ENCODE data around the gene NAPG. TPM values are rescaled to one million over a fixed set of nuclear protein-coding genes. Genes with fewer than 3 reads are reported as not detected.

NAPG gene
- total and polyA plus RNA-seq, 10 donors: 8.9 to 44.8 (median 31.4) TPM

DNA sequence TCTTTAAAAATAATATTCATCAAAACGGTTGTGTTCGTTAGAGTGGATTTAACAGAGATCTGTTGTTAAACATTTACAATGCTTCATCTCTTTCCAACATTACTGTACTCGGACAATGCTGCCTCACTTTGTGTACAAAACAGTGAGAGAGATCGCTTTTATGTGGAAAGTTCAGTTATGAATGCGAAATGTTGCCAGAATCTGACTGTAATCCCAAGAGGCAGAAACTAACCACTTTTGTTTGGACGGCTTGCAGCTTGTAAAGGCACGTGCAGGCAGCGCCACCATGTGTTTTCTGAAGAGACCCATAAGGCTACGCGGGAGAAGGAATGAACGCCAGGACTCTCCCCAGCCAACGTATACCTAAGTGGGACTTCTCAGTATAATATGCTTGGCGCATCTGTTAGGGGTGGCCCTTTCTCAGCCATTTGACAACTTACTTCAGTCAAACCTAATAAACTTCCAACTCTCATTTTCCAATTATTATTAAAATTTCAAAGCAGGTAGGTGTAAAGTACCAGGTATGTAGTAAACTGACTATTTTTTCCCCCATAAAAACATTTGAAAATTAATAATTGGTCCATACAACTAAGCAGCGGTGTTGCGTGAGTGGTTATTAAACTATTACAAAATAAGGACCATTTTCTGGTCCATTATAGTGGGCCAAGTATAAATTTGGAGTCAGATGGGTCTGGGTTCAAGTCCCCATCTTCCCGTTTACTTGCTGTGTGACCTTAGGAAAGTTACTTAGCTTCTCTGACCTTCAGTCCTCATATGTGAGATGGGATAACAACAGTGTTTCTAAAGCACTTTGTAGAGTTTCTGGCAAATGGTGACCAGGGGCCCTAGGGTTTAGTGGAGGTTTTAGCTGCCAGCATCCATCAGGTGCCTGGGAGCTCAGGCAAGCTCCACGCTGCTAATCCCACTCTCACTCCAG is 5.6 kb upstream of the NAPG start:
- DNase-seq: peak; percentile 89
- Histone ChIP-seq H3K27ac (no peak overlapping the region), H3K36me3 (no peaks in the 10 kb centered on the region), H3K27me3 (replicated peaks in 1 of 7) (peaks cover 0 to 24% (median 0%) of the 10 kb centered on the region in 7 donors), H3K4me1 (peaks cover 5 to 31% (median 24%) of the 10 kb centered on the region in 6 donors), H3K9me3 (peaks cover 0 to 5% (median 0%) of the 10 kb centered on the region in 8 donors), H3K4me3 (no peak overlapping the region)
- TF ChIP-seq, protein P1, sequence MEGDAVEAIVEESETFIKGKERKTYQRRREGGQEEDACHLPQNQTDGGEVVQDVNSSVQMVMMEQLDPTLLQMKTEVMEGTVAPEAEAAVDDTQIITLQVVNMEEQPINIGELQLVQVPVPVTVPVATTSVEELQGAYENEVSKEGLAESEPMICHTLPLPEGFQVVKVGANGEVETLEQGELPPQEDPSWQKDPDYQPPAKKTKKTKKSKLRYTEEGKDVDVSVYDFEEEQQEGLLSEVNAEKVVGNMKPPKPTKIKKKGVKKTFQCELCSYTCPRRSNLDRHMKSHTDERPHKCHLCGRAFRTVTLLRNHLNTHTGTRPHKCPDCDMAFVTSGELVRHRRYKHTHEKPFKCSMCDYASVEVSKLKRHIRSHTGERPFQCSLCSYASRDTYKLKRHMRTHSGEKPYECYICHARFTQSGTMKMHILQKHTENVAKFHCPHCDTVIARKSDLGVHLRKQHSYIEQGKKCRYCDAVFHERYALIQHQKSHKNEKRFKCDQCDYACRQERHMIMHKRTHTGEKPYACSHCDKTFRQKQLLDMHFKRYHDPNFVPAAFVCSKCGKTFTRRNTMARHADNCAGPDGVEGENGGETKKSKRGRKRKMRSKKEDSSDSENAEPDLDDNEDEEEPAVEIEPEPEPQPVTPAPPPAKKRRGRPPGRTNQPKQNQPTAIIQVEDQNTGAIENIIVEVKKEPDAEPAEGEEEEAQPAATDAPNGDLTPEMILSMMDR (IDR thresholded peaks at IDR 0.05 in 8 of 11, conservative IDR thresholded peaks at IDR 0.05 in 3 of 11): peak; percentile 43 to 81 (median 68)
- peak in 1 of 3 donors; percentile 26 for TF ChIP-seq POLR2AphosphoS5 (IDR thresholded peaks at IDR 0.05)
- TF ChIP-seq POLR2A (IDR thresholded peaks at IDR 0.05): no peak
- intact Hi-C loops (cut with DNase I; ENCODE audit: low total_unique reads): loop anchor here (2.0 to 5.0 kb wide), 2 partner anchors 488 to 549 kb away; no protein-coding TSS in a partner anchor
- WGBS, 5 donors: 26 to 31% (median 30%) methylated on average over 17 of the region's 17 CpGs

DNA sequence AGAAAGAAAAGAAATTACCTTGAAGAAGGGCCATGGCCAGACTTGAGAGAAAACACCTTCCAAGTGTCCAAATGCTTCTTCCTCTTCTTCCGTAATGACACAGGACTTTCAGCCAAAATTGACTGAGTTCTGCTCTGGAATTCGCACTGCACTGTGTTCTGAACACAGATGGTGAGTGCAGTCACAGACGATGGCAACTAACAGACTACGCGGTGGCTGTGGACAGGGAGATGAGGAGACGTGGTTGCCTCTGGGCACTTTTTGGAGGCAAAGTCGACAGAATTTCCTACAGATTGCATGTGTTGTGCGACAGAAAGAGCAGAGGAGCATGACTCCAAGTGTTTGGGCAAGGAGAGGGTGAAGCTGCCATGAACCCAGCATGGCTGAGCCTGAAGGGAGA is 4.3 kb upstream of the NAPG start:
- Histone ChIP-seq H3K4me3 (no peak overlapping the region), H3K27me3 (replicated peaks in 1 of 7) (peaks cover 0 to 18% (median 0%) of the 10 kb centered on the region in 7 donors), H3K36me3 (no peaks in the 10 kb centered on the region), H3K4me1 (peaks cover 5 to 38% (median 28%) of the 10 kb centered on the region in 6 donors), H3K27ac (no peak overlapping the region), H3K9me3 (peaks cover 0 to 5% (median 0%) of the 10 kb centered on the region in 8 donors)
- WGBS, 5 donors: 75 to 92% (median 84%) methylated on average over 8 of the region's 8 CpGs
- intact Hi-C loops (cut with DNase I; ENCODE audit: low total_unique reads): loop anchor here (2.0 to 5.0 kb wide), 2 partner anchors 489 to 551 kb away; no protein-coding TSS in a partner anchor
- no peak for TF ChIP-seq POLR2AphosphoS5 (IDR thresholded peaks at IDR 0.05)
- TF ChIP-seq, protein P1 (IDR thresholded peaks at IDR 0.05 in 8 of 11, conservative IDR thresholded peaks at IDR 0.05 in 3 of 11): no peak
- TF ChIP-seq POLR2A (IDR thresholded peaks at IDR 0.05): no peak
- DNase-seq: no peak

DNA sequence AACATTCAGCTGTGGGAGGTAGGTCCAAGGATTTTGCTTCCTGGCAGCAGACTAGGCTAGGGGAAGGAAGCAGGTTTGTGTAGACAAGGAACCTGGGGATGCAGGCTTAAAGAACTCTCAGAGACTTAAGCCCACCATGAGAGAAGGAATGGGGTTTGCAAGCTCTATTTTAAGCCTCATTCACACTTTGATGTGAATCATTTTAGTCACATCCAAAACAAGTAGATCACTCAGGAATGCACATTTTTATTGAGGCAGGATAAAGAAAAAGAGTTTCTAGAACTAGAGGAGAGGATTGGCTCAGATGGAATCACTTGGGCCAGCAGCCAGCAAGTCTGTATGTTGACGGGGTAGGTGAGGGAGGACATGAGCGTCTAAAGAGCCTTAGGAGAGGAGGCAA is 3.3 kb upstream of the NAPG start:
- intact Hi-C loops (cut with DNase I; ENCODE audit: low total_unique reads): loop anchor here (5.0 kb wide), 1 partner anchor 490 kb away; no protein-coding TSS in a partner anchor
- H3K27ac ChIP-seq: no peak overlapping the region
- H3K36me3 ChIP-seq: no peaks in the 10 kb centered on the region
- no peaks in the 10 kb centered on the region for H3K9me3 ChIP-seq
- H3K4me3 ChIP-seq: no peak overlapping the region
- TF ChIP-seq, protein P1 (IDR thresholded peaks at IDR 0.05 in 8 of 11, conservative IDR thresholded peaks at IDR 0.05 in 3 of 11): no peak
- TF ChIP-seq POLR2A (IDR thresholded peaks at IDR 0.05) (no peak), POLR2AphosphoS5 (IDR thresholded peaks at IDR 0.05) (no peak)
- H3K4me1 ChIP-seq: peaks cover 10 to 48% (median 38%) of the 10 kb centered on the region in 6 donors
- WGBS, 5 donors: 85 to 95% (median 90%) methylated on average over 2 of the region's 2 CpGs
- H3K27me3 ChIP-seq (replicated peaks in 1 of 7): peaks cover 0 to 14% (median 0%) of the 10 kb centered on the region in 7 donors
- no peak for DNase-seq

DNA sequence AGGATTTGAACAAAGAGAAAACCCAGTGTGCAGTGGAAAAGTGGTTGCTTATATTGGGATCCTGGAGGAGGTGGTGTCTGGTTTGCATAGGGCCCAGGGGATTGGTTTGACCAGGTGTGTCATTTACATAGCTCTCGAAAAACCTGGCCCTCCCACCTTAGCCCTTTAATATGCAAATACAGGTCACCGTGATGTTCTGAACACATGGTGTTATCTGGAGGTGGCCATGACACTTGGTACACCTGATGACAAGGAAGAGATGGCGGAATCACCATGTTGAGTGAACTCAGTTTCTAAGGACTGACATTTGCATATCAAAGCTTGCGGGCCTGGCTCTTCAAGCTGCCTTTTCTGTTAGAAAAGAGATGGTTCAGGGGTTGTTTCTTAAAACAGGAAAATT is 2.3 kb upstream of the NAPG start:
- Histone ChIP-seq H3K4me1 (peaks cover 12 to 54% (median 45%) of the 10 kb centered on the region in 6 donors), H3K9me3 (no peaks in the 10 kb centered on the region), H3K4me3 (no peak overlapping the region), H3K27ac (no peak overlapping the region), H3K36me3 (no peaks in the 10 kb centered on the region), H3K27me3 (replicated peaks in 1 of 7) (peaks cover 0 to 11% (median 0%) of the 10 kb centered on the region in 7 donors)
- TF ChIP-seq POLR2A (IDR thresholded peaks at IDR 0.05) (no peak), POLR2AphosphoS5 (IDR thresholded peaks at IDR 0.05) (no peak)
- TF ChIP-seq, protein P1 (IDR thresholded peaks at IDR 0.05 in 8 of 11, conservative IDR thresholded peaks at IDR 0.05 in 3 of 11): no peak
- intact Hi-C loops (cut with DNase I; ENCODE audit: low total_unique reads): loop anchor here (5.0 kb wide), 1 partner anchor 491 kb away; no protein-coding TSS in a partner anchor
- no peak for DNase-seq
- WGBS, 5 donors: 82 to 86% (median 84%) methylated on average over 4 of the region's 4 CpGs

Measured in spleen (tissue), 11 donors.